Measurements from ENCODE around the gene CAST.

GRCh38 chr5:96726802-96727201, 64.6 kb downstream of the CAST start:
- TF ChIP-seq CTCF (IDR thresholded peaks at IDR 0.05) (no peak), RCOR1 (IDR thresholded peaks at IDR 0.05; ENCODE audit: low read depth, low read length) (no peak), JUN (IDR thresholded peaks at IDR 0.05) (no peak), CEBPB (IDR thresholded peaks at IDR 0.05) (no peak), POLR2A (IDR thresholded peaks at IDR 0.05; ENCODE audit: low read length) (no peak), ZSCAN20 (CRISPR knock-in tag; IDR thresholded peaks at IDR 0.05) (no peak)
